D721Med (cell line): ENCODE measurements around the gene HIRIP3.

ENCODE experiments used
- DNase-seq: peaks from one replicate; pipeline ENCODE4 v3.0.0; 2011; ENCODE audit warnings: low spot score; ENCODE audit not compliant: insufficient read length
- FAIRE-seq: peaks from 2 replicates; lab custom pipeline; 2011; peaks lifted over from hg19 to GRCh38; lab: Jason Lieb, UNC
- TF ChIP-seq, protein P1 (sequence below): IDR thresholded peaks from 2 replicates; pipeline ENCODE4 v1.5.1; 2012; ENCODE audit warnings: mild to moderate bottlenecking, control low read depth; ENCODE audit not compliant: insufficient read depth; ENCODE audit errors: missing control alignments

Gene HIRIP3

DNA sequence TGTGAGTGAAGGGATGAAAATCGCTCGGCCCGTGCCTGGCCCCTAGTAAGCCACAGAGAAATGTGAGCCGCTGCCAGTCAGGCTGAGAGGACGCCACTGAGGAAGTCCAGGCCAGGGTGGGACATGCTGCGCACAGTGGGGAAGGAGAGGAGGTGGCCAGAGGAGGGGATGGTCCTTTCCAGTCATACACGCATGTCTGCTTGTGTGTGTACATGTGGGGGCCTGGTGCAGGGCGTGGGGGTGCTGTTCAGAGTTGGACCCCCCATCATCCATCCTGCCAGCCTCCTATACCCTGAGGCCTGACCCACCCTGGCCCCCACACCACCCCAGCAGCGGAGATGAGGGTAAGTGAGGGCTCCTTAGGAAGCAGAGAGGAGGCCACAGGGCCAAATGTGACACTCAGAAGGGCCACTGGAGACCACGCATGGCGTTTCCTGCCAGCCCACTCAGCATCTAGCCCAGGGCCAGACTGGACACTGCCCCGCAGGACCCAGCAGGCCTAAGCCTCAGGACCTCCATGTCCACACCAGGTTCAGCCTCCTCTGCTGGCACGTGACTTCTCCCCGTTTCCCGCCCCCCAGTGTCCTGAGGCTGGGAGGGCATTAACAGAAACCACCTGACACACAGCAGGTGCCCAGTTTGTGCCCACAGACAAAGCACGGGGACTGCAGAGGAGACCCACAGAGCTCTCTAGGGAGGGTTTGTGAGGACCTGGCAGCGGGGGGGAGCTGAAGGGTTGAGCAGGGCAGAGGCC lies 8.4 kb upstream of the HIRIP3 start:
- FAIRE-seq (no peak), DNase-seq (no peak)
- TF ChIP-seq, protein P1, sequence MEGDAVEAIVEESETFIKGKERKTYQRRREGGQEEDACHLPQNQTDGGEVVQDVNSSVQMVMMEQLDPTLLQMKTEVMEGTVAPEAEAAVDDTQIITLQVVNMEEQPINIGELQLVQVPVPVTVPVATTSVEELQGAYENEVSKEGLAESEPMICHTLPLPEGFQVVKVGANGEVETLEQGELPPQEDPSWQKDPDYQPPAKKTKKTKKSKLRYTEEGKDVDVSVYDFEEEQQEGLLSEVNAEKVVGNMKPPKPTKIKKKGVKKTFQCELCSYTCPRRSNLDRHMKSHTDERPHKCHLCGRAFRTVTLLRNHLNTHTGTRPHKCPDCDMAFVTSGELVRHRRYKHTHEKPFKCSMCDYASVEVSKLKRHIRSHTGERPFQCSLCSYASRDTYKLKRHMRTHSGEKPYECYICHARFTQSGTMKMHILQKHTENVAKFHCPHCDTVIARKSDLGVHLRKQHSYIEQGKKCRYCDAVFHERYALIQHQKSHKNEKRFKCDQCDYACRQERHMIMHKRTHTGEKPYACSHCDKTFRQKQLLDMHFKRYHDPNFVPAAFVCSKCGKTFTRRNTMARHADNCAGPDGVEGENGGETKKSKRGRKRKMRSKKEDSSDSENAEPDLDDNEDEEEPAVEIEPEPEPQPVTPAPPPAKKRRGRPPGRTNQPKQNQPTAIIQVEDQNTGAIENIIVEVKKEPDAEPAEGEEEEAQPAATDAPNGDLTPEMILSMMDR = no peak

DNA sequence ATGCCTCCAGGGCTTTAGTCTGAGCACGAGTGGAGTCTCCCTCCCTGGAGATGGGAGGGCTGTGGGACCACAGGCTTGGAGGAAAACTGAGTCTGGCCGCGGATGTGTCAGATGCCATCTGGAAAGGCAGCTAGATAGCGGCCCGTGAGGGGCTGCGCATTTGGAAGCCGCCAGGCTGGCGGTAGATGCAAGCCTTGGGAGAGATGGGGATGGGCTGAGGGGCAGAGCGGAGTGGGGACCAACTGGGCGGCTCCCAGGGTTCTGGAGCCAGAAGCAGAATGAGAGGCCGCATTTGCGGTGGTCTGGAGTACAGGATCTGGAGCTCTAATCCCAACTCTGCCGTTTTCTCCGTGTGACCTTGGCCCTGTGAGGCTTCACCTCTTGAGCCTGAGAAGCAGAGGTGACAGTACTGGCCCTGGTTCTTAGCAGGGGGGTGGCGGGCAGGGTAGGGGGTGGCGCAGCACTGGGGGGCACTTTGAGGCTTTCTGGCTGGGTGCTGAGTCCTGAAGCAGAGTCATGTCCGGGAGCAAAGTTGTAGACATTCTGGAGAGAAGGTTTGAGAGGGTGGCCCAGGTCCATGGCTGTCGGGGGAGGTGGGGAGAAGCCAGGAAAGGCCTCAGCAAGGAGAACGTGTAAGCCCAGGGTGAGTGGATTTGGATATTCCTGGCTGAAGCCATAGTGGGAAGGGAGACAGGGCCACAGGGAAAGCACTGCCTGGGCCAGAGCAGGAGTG lies 7.4 kb upstream of the HIRIP3 start:
- FAIRE-seq (no peak), DNase-seq (no peak)
- TF ChIP-seq, protein P1 = no peak

- TF ChIP-seq, protein P1 = no peak
- no peak for DNase-seq
- no peak for FAIRE-seq
Observed at GRCh38 chr16:30000735-30001631, 5.6 kb upstream of the HIRIP3 start.

- DNase-seq = no peak
- no peak for FAIRE-seq
- TF ChIP-seq, protein P1 = no peak
Observed at GRCh38 chr16:29999605-30000004, 4.2 kb upstream of the HIRIP3 start.

DNA sequence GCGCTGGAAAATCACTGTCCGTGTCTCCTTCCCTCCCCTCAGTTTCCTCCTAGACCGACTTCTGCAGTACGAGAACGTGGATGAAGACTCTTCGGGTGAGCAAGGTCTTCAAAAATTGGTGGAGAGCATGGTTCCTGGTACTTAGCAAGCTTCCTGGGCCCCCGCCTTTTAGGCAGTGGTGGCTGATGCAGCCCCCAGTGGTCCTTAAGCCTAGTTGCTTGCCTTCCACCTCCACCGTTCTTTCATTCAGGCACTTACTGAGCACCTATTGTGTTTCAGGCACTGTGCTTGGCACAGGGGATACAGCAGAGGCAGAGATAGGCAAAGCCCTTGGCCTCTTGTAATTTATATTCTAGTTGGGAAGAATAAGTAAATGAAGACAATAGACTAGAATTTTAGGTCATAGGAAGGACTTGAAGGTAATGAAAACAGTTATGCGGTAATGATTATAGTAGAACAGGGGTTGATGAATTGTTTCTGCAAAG lies 1.4 kb upstream of the HIRIP3 start:
- no peak for DNase-seq
- TF ChIP-seq, protein P1 = no peak
- no peak for FAIRE-seq

GRCh38 chr16:29995911-29996765 lies 721 bp upstream of the HIRIP3 start, which contains the start of gene INO80E:
TSS of gene INO80E (plus strand) at chr16:29996241. CDS start at chr16:29996311, 70 bp downstream.
- no peak for FAIRE-seq
- TF ChIP-seq, protein P1 = no peak
- peak; percentile 97 for DNase-seq
